Measurements from ENCODE around the gene SPATA3.
A peak's percentile ranks its signal among the peaks of the same experiment; 100 is the strongest.

Gene SPATA3

GRCh38 chr2:231051116-231051515 lies 55.2 kb downstream of the SPATA3 start:
- DNase-seq: no peak

DNA sequence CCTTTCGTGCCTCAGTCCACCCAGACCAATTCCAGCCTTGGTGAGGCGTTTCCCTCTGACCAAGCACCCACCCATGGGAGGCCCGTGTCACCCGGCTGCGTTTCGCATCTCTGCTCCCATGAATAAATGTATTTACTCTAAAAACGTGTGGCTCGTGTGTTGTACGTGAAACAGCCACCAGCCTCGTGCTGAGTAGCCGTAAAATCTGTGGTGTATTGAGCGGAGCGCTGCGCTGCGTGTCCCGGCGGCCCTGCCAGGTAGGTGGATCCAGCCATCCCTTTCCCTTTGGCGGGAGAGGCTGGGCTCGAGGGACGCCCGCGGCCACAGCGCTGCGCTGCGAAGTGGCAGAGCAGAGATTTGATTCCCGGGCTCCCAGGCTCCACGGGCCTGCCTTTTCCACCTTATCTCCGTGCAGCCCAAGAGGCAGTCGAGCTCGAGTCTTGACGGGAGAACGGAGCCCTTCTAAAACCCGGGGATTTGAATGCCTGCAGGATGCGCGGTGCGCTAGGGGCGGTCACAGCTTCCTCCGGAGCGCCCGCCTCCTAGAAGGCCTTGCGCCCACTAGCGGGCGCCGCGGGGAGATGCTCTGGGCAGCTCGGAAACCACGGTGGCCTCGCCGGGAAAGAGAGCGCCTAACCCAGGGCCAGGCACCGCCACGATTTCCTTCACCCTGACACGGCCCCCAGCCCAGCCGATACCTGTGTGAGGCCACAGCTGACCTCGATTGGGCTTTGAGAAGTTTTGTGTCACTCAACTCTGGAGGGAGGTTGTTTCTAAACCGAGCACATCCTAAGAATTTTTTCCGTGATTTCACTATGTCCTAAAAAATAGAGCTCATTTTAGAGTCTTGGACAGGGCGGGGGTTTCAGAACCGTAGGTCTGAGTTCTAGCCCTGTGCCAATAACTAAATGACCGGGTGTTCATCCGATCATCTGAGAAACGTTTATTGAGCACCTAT lies 56.9 kb downstream of the SPATA3 start:
- DNase-seq: peak; percentile 73

- DNase-seq: no peak
Measured at GRCh38 chr2:231053846-231054245, 57.9 kb downstream of the SPATA3 start.

- DNase-seq: peak; percentile 88
Measured at GRCh38 chr2:231056453-231057416, 60.8 kb downstream of the SPATA3 start, which contains the start of gene PSMD1. Gene PSMD1 (plus strand): TSS chr2:231056867. CDS start chr2:231057026, 159 bp downstream.

DNA sequence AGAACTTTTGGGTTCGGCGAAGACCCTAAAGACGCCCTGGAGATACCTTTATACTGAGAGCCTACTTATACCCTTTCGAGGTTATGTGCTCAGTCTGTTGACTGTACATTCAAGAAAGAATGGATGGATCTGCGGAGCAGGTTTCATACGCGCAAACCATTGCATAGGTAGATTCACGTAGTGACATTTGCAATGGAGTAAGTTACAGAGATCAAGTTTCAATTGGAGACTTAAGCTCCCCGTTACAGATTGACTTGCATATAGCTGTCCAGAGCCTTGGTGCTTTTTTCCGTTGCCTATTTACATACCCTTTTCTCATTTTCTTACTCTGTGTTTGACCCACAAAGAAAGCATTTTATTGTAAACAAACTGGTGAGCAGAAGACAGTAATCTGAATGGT lies 61.7 kb downstream of the SPATA3 start:
- DNase-seq: no peak

Measured in NCI-H1105 (cell line).